COR-L47 (cell line): Measurements from ENCODE around the gene POGZ.

Source experiments
- DNase-seq: peaks from one replicate; lab custom pipeline; 2025; lab: John Stamatoyannopoulos, UW

The POGZ gene

DNA sequence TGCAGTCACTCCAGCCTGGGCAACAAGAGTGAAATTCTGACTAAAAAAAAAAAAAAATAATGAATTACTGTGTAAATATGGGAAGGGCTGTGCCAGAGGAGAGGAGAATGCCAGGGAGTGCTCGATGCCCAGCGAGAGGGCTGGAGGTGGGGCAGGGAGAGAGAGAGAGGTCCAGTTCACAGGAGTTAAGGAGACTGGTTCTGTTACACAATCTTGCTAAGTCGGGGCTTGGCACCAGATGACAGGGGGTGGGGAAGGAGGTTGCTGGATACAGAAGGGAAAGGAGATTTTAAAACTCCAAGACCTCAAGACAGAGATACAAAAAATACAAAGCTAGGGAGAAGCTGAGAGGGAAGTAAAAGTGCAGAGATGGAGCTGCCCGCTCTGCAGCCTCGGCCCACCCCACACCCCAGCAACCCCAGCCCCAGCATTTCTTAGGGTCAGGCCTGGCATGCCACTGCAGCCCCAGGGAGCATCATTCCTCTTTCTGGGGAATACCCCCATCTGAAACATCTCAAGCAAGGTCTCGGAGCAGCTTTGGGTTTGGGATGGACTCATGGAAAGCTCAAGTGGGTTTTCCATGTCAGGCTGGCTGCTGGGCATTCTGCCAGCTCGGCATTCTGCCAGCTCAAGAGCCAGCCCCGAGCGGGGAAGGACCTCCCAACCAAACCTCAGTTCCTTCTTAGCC lies 87.8 kb downstream of the POGZ start:
- DNase-seq: peak; percentile 70

DNA sequence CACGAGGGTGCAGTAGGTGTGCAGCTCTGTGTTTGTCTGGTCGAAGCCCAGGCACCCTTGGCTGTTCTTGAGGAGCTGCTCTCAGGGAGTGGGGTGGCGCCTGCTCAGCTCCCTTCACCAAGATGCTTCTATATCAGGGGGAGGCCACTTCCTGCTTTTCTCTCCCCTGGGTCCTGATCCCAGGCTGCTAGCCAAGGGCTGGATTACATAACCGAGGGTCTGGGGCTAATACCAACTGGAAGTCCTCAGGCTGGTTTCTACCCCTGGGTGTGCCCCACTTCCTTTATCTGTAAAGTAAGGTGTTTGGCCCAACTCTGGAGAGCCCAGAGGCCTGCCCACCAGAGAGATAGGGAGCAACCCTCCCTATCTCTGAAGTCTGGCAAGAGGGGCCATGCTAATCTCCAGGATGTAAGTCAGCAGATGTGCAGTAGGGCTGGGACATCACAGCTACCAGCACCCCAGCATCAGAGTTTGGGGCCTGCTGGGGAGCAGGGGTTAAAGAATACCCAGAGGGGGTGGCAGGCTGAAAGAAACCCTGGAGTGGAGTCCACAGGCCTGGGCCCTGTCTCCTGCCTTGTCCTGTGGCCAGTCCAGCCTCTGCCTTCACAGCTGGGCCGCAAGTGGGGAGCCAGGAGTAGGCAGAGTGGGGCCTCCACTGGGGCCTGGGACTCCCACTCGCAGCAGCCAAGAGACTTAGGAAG lies 88.9 kb downstream of the POGZ start:
- DNase-seq: no peak

DNA sequence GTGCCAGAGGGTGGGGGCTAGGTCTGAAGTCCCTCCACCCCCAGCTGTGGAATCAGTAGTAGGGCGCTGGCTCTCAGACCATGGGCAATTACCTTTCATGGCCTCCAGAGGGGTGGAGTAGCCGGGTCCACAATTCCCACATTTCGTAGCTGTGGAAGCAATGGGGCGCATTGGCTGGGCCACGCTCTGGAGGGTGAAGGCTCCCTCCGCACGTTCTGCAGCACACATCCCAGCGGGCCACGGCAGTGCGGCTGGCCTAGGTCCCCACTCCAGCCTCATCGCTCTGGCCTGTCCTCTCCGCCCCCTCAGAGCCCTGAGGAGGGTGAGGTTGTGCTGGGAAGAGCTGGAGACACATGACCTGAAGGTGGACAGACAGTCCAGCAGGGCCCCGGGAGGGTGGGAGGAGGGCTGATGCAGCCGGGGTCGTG lies 89.7 kb downstream of the POGZ start:
- DNase-seq: no peak

DNA sequence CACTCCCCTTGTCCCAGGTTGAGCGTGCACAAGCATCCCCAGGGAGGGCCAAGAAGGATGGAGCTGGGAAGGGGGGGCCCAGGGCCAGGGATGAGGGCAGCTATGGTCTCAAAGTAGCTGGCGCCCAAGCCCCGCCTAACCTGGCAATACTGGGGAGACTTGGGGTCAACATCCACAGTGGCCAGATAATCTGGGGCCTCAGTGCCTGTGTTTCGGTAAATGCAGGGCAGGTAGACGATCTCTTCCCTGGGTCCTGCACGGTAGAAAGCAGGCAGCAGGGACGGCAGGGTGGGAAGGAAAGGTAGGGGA lies 90.0 kb downstream of the POGZ start:
- no peak for DNase-seq

DNA sequence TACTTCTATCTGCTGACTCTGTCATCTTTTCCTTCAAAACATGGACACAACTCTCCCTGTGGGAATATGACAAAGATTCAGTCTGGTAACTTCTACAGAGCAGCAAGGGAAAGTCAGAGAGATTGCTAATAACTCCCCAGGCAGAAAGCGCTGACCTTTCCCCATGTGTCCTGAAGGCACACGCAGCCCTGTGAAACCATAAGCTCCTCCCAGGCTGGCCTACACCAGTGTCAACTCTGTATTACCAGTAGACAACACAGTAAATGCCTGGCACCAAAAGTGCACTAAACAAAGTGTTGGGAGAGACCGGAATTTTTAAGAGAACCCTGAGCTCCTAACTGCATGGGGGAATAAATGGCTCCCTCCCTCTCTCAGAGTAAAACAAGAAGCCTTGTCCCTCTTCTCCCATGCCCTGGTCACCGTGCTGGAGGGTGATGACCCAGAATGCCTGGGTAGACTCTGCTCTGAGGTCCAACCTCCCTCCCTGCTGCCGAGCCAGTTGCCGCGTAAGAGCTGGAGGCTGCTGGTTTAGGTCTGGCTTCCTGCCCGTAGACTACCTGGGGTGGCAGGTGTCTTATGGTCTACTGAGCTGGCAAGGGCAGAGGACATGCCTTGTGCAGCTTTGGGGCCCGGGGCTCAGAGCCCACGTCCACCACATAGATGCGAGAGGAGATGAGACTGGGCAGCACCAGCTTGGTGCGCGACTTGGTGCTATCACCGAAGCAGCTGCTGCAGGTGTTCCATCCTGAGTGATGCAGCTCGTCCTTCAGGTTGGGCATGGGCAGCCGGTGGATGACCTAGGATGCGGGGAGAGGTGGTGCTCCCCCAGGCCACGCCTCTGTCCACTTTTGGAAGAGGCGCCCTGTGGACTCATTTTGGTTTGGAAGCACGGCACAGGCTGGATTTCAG lies 90.6 kb downstream of the POGZ start:
- peak; percentile 70 for DNase-seq

DNA sequence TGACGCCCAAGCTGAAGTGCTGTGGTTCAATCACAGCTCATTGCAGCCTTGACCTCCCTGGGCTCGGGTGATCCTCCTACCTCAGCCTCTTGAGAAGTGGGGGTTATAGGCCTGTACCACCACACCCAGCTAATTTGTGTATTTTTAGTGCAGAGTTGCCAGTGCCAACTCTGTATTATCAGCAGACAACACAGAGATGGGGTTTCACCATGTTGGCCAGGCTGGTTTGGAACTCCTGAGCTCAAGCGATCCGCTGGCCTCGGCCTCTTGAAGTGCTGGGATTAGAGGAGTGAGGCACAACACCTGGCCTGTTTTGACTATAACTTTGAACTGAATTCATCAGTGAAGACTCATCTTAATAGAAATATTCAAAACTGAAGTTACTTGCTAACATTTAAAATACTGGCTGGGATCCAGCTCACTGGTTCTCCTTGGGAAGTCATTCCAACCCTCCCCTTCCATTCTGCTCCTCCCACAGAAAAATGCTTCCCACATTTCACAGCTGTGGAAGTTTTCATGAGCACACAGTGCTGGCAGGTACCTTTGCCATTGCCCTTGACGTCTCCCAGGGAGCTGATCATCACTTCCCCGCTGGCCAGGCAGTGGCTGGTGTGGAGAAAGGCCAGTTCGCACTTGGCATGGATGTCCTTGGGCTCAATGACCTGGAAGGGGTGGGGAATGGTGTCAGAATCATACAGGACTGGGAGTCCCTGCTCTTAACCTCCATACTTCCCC lies 91.5 kb downstream of the POGZ start:
- no peak for DNase-seq

DNA sequence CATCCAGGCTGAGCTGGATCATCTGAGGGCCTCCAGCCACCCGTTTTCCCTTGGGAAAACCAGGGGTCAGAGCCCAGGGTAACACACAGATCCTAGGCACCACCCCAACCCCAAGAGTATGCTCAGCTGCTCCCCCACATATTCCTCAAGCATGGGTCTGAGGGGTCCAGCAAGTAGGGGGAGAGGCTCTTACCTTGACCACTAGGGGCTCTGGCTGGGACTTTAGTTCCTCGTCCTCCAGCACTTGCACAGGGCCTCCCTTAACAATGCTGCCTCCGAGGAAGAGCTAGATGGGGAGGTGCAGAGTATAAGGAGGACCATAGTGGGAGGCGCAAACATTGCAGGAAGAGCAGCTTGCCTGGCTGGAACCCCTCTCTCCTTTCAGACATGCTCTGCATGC lies 94.3 kb downstream of the POGZ start:
- DNase-seq: no peak

DNA sequence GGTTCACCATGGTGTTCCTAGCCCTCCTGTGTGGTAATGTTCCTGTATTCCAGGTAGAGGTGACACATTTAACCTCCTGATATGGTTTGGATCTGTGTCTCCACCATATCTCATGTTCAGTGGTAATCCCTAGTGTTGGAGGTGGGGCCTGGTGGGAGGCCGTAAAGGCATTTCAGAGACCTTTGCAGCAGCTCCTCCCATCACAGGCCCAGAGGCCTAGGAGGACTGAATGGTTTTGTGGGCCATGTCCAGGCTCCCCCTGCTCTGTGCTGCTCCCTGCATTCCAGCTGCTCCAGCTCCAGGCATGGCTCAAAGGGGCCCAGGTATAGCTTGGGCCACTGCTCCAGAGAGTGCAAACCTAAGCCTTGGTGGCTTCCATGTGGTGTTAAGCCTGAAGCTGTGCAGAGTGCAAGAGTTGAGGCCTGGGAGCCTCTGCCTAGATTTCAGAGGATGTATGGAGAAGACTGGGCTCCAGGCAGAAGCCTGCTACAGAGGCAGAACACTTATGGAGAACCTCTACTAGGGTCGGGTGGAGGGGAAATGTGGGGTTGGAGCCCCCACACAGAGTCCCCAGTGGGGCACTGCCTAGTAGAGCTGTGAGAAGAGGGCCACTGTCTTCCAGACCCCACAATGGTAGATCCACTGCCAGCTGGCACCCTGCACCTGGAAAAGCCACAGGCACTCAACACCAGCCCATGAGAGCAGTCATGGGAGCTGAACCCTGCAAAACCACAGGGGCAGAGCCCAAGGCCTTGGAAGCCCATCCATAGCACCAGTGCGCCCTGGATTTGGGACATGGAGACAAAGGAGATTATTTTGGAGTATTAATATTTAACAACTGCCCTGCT lies 96.8 kb downstream of the POGZ start:
- no peak for DNase-seq

DNA sequence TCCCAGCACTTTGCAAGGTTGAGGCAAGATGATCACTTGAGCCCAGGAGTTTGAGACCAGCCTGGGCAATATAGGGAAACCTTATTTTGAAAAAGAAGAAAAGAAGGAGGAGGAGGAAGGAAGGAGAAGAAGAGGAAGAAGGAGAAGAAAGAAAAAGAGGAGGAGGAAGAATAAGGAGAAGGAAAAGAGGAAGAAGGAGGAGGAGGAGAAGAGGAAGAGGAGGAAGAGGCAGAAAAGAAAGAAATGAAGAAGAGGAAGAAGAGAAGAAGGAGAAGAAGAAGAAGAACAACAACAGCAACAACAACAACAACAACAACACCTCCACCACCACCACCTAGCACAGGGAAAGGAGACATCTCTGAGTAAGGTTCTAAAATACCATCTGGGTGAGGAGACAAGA lies 97.4 kb downstream of the POGZ start:
- DNase-seq: no peak

DNA sequence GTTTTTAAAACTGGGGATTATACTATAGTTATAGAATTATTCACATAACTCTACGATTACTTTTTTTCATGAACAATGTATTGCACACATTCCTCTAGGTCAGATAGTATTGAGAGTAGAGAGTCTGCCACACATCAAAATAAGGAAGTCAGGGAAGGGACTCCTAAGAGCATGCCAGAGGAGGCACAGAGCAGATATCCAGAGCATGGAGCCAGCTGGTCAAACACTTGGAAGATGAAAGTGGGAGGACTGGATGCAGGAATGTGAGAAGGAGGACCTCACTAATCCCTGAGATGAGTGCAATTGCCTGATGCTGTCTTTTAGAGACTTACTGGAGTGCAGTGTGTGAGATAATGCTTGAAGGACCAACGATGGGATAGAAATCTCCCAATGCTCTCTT lies 102.6 kb downstream of the POGZ start:
- no peak for DNase-seq
